Measurements from ENCODE around the gene TAS2R9.

Gene TAS2R9, protein sequence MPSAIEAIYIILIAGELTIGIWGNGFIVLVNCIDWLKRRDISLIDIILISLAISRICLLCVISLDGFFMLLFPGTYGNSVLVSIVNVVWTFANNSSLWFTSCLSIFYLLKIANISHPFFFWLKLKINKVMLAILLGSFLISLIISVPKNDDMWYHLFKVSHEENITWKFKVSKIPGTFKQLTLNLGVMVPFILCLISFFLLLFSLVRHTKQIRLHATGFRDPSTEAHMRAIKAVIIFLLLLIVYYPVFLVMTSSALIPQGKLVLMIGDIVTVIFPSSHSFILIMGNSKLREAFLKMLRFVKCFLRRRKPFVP

DNA sequence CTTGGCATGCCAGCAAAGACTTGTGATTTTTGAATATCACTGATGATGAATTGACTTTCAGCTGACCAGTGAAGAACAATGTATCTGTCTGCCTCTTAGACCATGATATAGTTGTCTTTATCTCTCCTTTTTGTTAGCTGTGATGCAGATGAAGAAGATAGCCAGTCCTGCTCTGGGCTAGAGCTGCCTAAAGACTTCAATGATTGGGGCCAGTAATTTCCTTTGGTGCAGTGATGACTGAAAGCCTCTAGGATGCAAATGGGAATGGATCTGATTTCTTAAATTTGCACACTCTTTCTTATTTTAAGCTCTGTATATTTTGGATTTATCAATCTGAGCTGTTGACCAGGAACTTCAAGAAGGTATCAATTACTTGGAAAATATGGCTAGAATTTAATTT lies at the start of gene TAS2R9:
TSS of gene TAS2R9 (minus strand) at position 101 of the 400 bp plus-strand sequence. CDS start at position 8, 93 bp downstream.
- TF ChIP-seq, protein P1, sequence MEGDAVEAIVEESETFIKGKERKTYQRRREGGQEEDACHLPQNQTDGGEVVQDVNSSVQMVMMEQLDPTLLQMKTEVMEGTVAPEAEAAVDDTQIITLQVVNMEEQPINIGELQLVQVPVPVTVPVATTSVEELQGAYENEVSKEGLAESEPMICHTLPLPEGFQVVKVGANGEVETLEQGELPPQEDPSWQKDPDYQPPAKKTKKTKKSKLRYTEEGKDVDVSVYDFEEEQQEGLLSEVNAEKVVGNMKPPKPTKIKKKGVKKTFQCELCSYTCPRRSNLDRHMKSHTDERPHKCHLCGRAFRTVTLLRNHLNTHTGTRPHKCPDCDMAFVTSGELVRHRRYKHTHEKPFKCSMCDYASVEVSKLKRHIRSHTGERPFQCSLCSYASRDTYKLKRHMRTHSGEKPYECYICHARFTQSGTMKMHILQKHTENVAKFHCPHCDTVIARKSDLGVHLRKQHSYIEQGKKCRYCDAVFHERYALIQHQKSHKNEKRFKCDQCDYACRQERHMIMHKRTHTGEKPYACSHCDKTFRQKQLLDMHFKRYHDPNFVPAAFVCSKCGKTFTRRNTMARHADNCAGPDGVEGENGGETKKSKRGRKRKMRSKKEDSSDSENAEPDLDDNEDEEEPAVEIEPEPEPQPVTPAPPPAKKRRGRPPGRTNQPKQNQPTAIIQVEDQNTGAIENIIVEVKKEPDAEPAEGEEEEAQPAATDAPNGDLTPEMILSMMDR (conservative IDR thresholded peaks at IDR 0.05): no peak
- TF ChIP-seq ZFX (IDR thresholded peaks at IDR 0.05): no peak
- no peak within 1 kb of the TSS for H3K27ac ChIP-seq

DNA sequence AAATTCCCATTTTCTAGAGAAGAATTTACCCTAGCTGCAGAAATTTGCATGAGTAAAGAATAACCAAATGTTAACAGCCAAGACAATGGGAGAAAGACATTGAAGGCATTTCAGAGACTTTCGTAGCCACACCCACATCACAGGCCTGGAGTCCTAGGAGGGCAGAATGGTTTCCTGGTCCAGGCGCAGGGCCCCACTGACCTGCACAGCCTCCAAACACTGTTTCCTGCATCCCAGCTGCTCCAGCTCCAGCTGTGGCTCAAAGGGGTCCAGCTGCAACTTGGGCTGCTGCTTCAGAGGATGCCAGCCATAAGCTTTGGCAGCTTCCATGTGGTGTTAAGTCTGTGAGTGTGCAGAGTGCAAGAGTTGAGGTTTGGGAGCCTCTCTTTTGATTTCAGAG lies 45.8 kb upstream of the TAS2R9 start:
- H3K27ac ChIP-seq: no peak overlapping the region
- TF ChIP-seq, protein P1 (conservative IDR thresholded peaks at IDR 0.05): no peak
- no peak for TF ChIP-seq ZFX (IDR thresholded peaks at IDR 0.05)

DNA sequence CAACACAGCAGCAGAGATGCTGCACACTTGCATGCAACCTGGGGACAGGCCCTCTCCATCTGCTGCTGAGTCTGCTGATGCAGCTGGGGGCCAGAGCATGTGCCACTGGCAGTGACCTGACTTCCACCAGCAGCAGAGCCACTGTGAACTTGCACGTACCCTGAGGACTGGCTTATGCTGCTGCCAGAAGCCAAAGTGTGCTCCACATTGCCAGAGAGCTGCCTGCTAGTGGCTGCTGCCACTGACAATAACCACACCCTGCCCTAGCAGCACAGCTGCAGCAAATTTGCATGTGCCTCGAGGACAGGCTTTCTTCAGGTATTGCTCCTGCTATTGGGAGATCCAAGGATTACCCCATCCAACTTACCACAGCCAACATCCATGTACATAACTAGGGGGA lies 43.8 kb upstream of the TAS2R9 start:
- no peak overlapping the region for H3K27ac ChIP-seq
- TF ChIP-seq ZFX (IDR thresholded peaks at IDR 0.05): no peak
- TF ChIP-seq, protein P1 (conservative IDR thresholded peaks at IDR 0.05): no peak

DNA sequence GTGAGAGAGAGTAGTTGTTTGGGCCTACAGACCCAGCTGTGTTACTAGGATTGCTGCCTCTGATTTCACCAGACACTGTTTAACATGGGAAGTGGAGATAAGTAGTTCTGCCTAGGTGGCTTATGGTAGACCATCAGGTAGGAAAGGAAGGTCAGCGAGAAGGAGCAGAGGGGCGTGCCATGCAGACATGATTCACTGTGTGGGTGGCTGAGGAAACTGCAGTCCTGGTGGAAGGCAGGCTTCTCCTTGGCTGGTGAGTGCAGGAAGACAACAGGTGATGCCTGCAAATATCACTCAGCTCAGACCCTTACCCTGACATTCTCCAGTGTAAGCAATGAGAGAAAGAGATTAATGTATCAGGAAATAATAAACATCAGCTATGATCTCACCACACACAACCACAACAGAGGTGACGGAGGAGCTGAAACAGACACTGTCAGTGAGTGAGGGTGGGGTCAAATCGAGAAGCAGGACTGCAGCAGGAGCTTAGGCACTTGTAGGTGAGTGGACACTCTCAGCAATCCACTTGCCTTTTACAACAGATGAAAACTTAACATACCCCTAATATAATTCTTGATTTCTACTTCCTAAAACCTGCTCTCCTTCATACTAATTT lies 41.4 kb upstream of the TAS2R9 start:
- no peak overlapping the region for H3K27ac ChIP-seq
- TF ChIP-seq ZFX (IDR thresholded peaks at IDR 0.05): no peak
- TF ChIP-seq, protein P1 (conservative IDR thresholded peaks at IDR 0.05): no peak

DNA sequence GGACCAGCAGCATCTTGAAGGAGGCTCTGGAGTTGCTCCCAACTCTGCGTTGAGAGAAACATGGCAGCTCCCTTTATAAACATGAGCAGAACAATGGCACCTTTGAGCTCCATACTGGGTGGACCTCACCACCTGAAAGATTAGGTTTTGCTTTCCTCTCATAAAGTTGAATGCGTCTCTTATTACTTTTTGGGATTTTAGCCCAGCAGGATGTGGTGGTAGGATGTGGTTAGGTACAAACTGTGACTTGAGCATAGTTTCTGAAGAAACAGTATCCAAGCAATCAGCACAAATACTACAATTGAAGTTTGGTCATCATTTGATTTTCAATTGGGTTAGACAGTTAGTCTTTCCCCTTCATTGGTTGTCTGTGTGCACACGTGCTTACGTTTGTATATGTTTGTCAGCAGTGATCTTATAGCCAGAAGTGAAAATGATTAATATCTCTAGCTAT lies 39.5 kb upstream of the TAS2R9 start, which contains the start of gene PRR4:
TSS of gene PRR4 (minus strand) at position 51 of the 454 bp plus-strand sequence. CDS start at position 13, 38 bp downstream.
- no peak within 1 kb of the TSS for H3K27ac ChIP-seq
- TF ChIP-seq, protein P1 (conservative IDR thresholded peaks at IDR 0.05): no peak
- no peak for TF ChIP-seq ZFX (IDR thresholded peaks at IDR 0.05)

DNA sequence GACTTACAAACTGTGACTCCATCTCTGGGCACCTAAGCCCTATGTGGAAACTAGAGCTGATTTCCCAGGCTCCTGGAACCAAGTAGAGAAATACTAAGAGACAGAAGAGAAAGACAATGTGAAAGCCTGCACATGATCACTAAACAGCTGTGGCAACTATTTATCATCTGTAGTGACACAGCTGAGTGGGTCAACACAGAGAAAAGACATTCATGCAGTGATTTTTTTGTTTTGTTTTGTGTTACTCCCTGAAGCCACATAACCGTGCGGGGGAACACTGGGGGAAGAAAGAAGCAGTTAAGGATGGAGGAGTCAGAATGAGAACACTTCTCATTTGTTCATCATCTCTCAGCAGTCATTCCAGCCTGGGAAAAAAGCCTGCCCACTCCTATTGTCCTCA lies 37.8 kb upstream of the TAS2R9 start:
- TF ChIP-seq, protein P1 (conservative IDR thresholded peaks at IDR 0.05): no peak
- no peak for TF ChIP-seq ZFX (IDR thresholded peaks at IDR 0.05)
- no peak overlapping the region for H3K27ac ChIP-seq

DNA sequence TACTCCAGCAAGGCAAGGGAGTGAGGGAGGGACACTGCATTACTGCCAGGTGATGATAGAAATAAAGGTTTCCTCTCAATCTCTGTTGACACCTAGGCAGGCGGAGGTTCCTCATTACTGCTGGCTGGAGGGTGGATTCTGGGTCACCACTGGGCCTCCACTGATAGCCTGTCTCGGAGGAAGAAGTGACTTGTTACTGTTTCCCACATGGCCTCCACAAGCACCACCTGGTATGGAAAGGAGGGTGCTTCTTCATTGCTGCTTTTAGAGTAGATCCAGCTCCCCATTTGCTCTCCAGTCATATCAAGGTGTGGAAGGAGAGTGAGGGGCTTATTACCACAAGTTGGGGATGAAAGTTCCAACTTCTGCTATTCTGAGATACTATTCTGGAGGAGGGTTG lies 32.9 kb upstream of the TAS2R9 start:
- no peak overlapping the region for H3K27ac ChIP-seq
- TF ChIP-seq ZFX (IDR thresholded peaks at IDR 0.05): no peak
- TF ChIP-seq, protein P1 (conservative IDR thresholded peaks at IDR 0.05): no peak
